Body of pancreas (tissue), 4 donors: Measurements from ENCODE around the gene GCNT1.

Experiments
- CTCF ChIP-seq, 7 experiments: fragments of 450-650 bp in 4 of 7; fragments of 200-600 bp in 3 of 7; sonication (generic) in 3 of 7; IDR thresholded peaks; one replicate each; pipeline ENCODE4 v1.5.1; 2016 to 2019; ENCODE audit warnings: antibody characterized with exemption in 7 of 7
- POLR2A ChIP-seq, 3 donors: fragments of 450-650 bp; IDR thresholded peaks; one replicate each; pipeline ENCODE4 v1.6.1; 2016; ENCODE audit warnings: antibody characterized with exemption in 3 of 3, mild to moderate bottlenecking in 2 of 3

GRCh38 chr9:76453785-76454184 lies 5.2 kb upstream of the GCNT1 start:
- TF ChIP-seq CTCF (IDR thresholded peaks at IDR 0.05) (no peak), POLR2A (IDR thresholded peaks at IDR 0.05) (no peak)
